Neural cell (in vitro differentiated cells): ENCODE measurements around the gene RFT1. TPM values are rescaled to one million over a fixed set of nuclear protein-coding genes. Genes with fewer than 3 reads are reported as not detected.

Source experiments
- H2AFZ ChIP-seq: fragments of 200-600, 300-800 bp; sonication (generic), shearing (Covaris generic); 2 replicates; pipeline ENCODE4 v1.6.0; 2014; ENCODE audit warnings: low read depth, mild to moderate bottlenecking, antibody characterized with exemption, low read length, moderate library complexity
- H3F3A ChIP-seq: fragments of 200-600 bp; shearing (Covaris generic); 2 replicates; pipeline ENCODE4 v1.6.1; 2016; ENCODE audit warnings: mild to moderate bottlenecking, moderate library complexity, mixed read lengths, antibody characterized with exemption, low read length; ENCODE audit not compliant: insufficient read depth, poor library complexity, severe bottlenecking
- H3K27ac ChIP-seq: fragments of 200-600, 300-800 bp; sonication (generic), shearing (Covaris generic); 2 replicates; pipeline ENCODE4 v1.5.1; 2014; ENCODE audit warnings: mild to moderate bottlenecking, low read length, moderate library complexity
- H3K27me3 ChIP-seq: fragments of 300-800, 200-600 bp; sonication (generic), shearing (Covaris generic); 2 replicates; pipeline ENCODE4 v1.6.0; 2014; ENCODE audit warnings: mild to moderate bottlenecking, low read depth, low read length, moderate library complexity; ENCODE audit not compliant: insufficient read depth
- H3K36me3 ChIP-seq: fragments of 300-800, 200-600 bp; sonication (generic), shearing (Covaris generic); 2 replicates; pipeline ENCODE4 v1.5.1; 2014; ENCODE audit warnings: mild to moderate bottlenecking, antibody characterized with exemption, low read length, moderate library complexity; ENCODE audit not compliant: insufficient read depth
- H3K4me2 ChIP-seq: fragments of 300-800, 200-600 bp; sonication (generic), shearing (Covaris generic); 2 replicates; pipeline ENCODE4 v1.6.0; 2014; ENCODE audit warnings: mild to moderate bottlenecking, low read length
- H3K4me3 ChIP-seq: fragments of 300-800, 200-600 bp; sonication (generic), shearing (Covaris generic); 2 replicates; pipeline ENCODE4 v1.5.1; 2014; ENCODE audit warnings: mild to moderate bottlenecking, low read length, moderate library complexity
- H3K79me2 ChIP-seq: fragments of 200-600 bp; shearing (Covaris generic); replicated peaks from 2 replicates; pipeline ENCODE4 v1.6.0; 2014; ENCODE audit warnings: mild to moderate bottlenecking, low read length, moderate library complexity; ENCODE audit not compliant: insufficient read depth
- H3K9ac ChIP-seq: fragments of 300-800, 200-600 bp; sonication (generic), shearing (Covaris generic); 2 replicates; pipeline ENCODE4 v1.6.1; 2016; ENCODE audit warnings: mild to moderate bottlenecking, low read length, mixed read lengths
- H3K9me2 ChIP-seq: fragments of 200-600 bp; shearing (Covaris generic); 2 replicates; pipeline ENCODE4 v1.6.1; 2016; ENCODE audit warnings: mild to moderate bottlenecking, low read length, mixed read lengths; ENCODE audit not compliant: insufficient read depth
- H3K9me3 ChIP-seq: fragments of 200-600, 300-800 bp; sonication (generic), shearing (Covaris generic); 2 replicates; pipeline ENCODE4 v1.6.1; 2016; ENCODE audit warnings: mild to moderate bottlenecking, mixed run types, low read length, moderate library complexity, mixed read lengths
- H4K20me1 ChIP-seq: fragments of 200-600 bp; shearing (Covaris generic); 2 replicates; pipeline ENCODE4 v1.6.1; 2016; ENCODE audit warnings: mild to moderate bottlenecking, mixed run types; ENCODE audit not compliant: insufficient read depth
- EZH2 ChIP-seq: fragments of 200-600, 300-800 bp; shearing (Covaris generic), sonication (generic); IDR thresholded peaks from 2 replicates; pipeline ENCODE4 v1.6.1; 2014; ENCODE audit warnings: antibody characterized with exemption, low read length, borderline replicate concordance, mild to moderate bottlenecking; ENCODE audit not compliant: insufficient read depth, poor library complexity, severe bottlenecking
- POLR2AphosphoS5 ChIP-seq: IDR thresholded peaks from 2 replicates; pipeline ENCODE4 v1.6.1; 2012
- REST ChIP-seq: IDR thresholded peaks from 2 replicates; pipeline ENCODE4 v1.6.1; 2012; ENCODE audit warnings: borderline replicate concordance
- polyA plus RNA-seq: library from polyadenylated mRNA; depleted of rRNA; stranded (reverse); fragments of >200 nt; gene quantifications from 2 replicates; pipeline ENCODE4 v1.2.3, GENCODE V29; 2014
- TF ChIP-seq, protein P1 (sequence below): fragments of 450-650 bp; IDR thresholded peaks from 2 replicates; pipeline ENCODE4 v1.5.1; 2014; ENCODE audit warnings: antibody characterized with exemption, mild to moderate bottlenecking, moderate library complexity; ENCODE audit not compliant: poor library complexity, severe bottlenecking

The RFT1 gene
- polyA plus RNA-seq, 1 donor from 2014 or later, result 6.1 TPM

DNA sequence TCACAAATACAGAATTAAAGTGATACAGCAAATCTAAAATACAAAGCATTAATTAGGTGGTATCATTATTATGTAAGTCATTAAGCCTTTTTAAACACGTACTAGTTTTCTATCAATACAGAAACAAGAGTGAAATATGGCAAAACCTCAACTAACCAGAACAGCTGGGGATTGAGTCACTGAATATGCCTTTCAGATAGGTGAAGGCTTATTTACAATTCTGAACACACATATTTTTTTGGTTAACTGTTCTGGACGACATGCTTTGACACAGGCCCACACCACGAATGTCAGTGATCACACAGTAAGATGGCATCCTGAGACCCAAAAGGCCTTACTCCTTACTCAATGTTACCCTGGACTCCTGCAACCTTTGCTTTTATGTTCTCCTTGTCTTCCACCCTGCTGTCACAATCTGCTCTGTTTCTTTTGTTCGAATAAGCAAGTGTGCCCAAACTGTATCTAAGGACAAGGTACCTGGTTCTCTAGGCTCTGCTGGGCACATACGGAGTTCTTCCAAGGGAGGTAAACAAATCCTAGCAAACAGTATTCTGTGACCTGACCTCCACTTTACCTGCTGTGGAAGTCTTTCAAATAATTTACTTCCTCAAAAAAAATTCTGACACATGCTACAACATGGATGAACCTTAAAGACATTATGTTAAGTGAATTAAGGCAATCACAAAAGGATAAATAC is 91.4 kb downstream of the RFT1 start:
- H2AFZ ChIP-seq, result no peak overlapping the region
- H3F3A ChIP-seq, result no peaks in the 10 kb centered on the region
- H3K9me3 ChIP-seq, result no peaks in the 10 kb centered on the region
- no peak overlapping the region for H3K9ac ChIP-seq
- H3K9me2 ChIP-seq, result no peaks in the 10 kb centered on the region
- no peak overlapping the region for H3K27ac ChIP-seq
- H3K79me2 ChIP-seq, result peaks cover 43% of the 10 kb centered on the region
- no peak overlapping the region for H3K4me3 ChIP-seq
- H4K20me1 ChIP-seq, result no peaks in the 10 kb centered on the region
- H3K36me3 ChIP-seq, result no peaks in the 10 kb centered on the region
- H3K4me2 ChIP-seq, result no peak overlapping the region
- TF ChIP-seq POLR2AphosphoS5, result no peak
- no peak for TF ChIP-seq REST
- TF ChIP-seq, protein P1, sequence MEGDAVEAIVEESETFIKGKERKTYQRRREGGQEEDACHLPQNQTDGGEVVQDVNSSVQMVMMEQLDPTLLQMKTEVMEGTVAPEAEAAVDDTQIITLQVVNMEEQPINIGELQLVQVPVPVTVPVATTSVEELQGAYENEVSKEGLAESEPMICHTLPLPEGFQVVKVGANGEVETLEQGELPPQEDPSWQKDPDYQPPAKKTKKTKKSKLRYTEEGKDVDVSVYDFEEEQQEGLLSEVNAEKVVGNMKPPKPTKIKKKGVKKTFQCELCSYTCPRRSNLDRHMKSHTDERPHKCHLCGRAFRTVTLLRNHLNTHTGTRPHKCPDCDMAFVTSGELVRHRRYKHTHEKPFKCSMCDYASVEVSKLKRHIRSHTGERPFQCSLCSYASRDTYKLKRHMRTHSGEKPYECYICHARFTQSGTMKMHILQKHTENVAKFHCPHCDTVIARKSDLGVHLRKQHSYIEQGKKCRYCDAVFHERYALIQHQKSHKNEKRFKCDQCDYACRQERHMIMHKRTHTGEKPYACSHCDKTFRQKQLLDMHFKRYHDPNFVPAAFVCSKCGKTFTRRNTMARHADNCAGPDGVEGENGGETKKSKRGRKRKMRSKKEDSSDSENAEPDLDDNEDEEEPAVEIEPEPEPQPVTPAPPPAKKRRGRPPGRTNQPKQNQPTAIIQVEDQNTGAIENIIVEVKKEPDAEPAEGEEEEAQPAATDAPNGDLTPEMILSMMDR, result no peak
- TF ChIP-seq EZH2, result no peak
- H3K27me3 ChIP-seq, result no peaks in the 10 kb centered on the region

Other genes with a start within 250 kb of the RFT1 start
- gene STIMATE, start 232.9 kb downstream of the RFT1 start, polyA plus RNA-seq, result 14.6 and 24.9 TPM in 2 replicates
- 17.3 and 41.7 TPM in 2 replicates for gene SFMBT1, start 84.4 kb downstream of the RFT1 start, polyA plus RNA-seq
- gene PRKCD, start 30.8 kb upstream of the RFT1 start, polyA plus RNA-seq, result not detected in 2 replicates
- gene TKT, start 125.6 kb upstream of the RFT1 start, polyA plus RNA-seq, result 194 and 246 TPM in 2 replicates
- gene DCP1A, start 217.1 kb upstream of the RFT1 start, polyA plus RNA-seq, result 12.5 and 14.3 TPM in 2 replicates